ENCODE results near the gene TUBB4B.

TUBB4B gene

GRCh38 chr9:137228506-137228967 is 12.6 kb upstream of the TUBB4B start:
- Histone ChIP-seq H3K36me3 (ENCODE audit: low read depth) (no peaks in the 10 kb centered on the region), H3K27me3 (ENCODE audit: insufficient read depth, poor library complexity, severe bottlenecking) (no peaks in the 10 kb centered on the region), H3K4me3 (ENCODE audit: severe bottlenecking) (no peak overlapping the region), H3K27ac (ENCODE audit: poor library complexity, severe bottlenecking) (no peak overlapping the region), H3K4me1 (ENCODE audit: insufficient read depth, poor library complexity, severe bottlenecking) (peaks cover 32% of the 10 kb centered on the region), H3K9me3 (ENCODE audit: severe bottlenecking) (no peaks in the 10 kb centered on the region)
- no peak for ATAC-seq (ENCODE audit: low read depth)
- no peak for TF ChIP-seq CTCF (IDR thresholded peaks at IDR 0.05; ENCODE audit: poor library complexity, severe bottlenecking)
- DNase-seq (ENCODE audit: low spot score), result no peak

DNA sequence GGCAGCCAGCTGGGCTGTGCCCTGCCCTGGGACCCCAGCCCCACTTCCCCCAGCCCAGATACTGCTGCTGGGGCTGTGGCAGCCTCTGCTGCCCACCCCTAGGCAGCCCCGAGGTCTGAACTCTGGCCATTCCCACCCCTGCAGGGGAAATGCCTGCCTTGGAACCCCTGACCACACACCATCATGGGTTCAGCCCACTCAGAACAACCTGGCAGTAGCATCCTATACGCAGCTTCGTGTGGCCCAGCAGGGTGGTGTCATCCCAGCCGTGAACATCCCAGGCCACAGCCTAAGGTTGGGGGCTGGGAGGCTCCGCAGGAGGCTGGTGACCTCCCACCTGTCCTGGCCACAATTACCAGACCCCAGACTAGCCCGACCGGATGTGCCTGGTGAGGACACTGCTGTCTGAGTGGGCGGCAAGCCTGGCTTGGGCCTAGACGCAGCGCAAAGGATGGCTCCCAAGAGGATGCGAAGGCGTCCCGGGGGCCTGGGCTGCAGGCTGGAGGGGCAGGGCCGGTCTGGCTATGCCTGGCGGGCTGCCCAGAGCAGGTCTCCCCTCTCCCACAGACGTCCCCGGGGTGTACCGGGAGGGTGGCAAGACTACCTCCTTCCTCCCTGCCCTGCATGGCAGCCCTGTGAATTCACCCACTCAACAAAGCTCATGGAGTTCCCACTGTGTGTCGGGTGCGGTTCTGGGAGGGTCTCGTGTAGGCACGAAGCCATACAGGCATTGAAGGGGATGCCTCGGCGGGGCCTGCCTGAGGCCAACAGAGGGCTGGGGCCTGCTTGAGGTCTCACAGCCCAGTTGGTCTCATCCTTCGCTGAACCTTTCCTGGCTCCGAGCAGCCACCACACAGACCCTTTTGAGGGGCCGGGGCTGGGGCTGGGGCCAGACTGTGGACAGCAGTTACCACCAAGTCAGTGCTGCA is 11.9 kb upstream of the TUBB4B start:
- H3K4me1 ChIP-seq (ENCODE audit: insufficient read depth, poor library complexity, severe bottlenecking), result peaks cover 30% of the 10 kb centered on the region
- ATAC-seq (ENCODE audit: low read depth), result no peak
- no peaks in the 10 kb centered on the region for H3K36me3 ChIP-seq (ENCODE audit: low read depth)
- H3K9me3 ChIP-seq (ENCODE audit: severe bottlenecking), result no peaks in the 10 kb centered on the region
- H3K27ac ChIP-seq (ENCODE audit: poor library complexity, severe bottlenecking), result no peak overlapping the region
- no peak overlapping the region for H3K4me3 ChIP-seq (ENCODE audit: severe bottlenecking)
- DNase-seq (ENCODE audit: low spot score), result no peak
- TF ChIP-seq CTCF (IDR thresholded peaks at IDR 0.05; ENCODE audit: poor library complexity, severe bottlenecking), result no peak
- peaks cover 2% of the 10 kb centered on the region for H3K27me3 ChIP-seq (ENCODE audit: insufficient read depth, poor library complexity, severe bottlenecking)

- peaks cover 23% of the 10 kb centered on the region for H3K4me1 ChIP-seq (ENCODE audit: insufficient read depth, poor library complexity, severe bottlenecking)
- no peak overlapping the region for H3K4me3 ChIP-seq (ENCODE audit: severe bottlenecking)
- no peak for TF ChIP-seq CTCF (IDR thresholded peaks at IDR 0.05; ENCODE audit: poor library complexity, severe bottlenecking)
- H3K27ac ChIP-seq (ENCODE audit: poor library complexity, severe bottlenecking), result no peak overlapping the region
- no peaks in the 10 kb centered on the region for H3K9me3 ChIP-seq (ENCODE audit: severe bottlenecking)
- ATAC-seq (ENCODE audit: low read depth) (no peak), DNase-seq (ENCODE audit: low spot score) (no peak)
- peaks cover 4% of the 10 kb centered on the region for H3K27me3 ChIP-seq (ENCODE audit: insufficient read depth, poor library complexity, severe bottlenecking)
- no peaks in the 10 kb centered on the region for H3K36me3 ChIP-seq (ENCODE audit: low read depth)
Measured at GRCh38 chr9:137229903-137230704, 11.0 kb upstream of the TUBB4B start.

GRCh38 chr9:137230705-137231371 is 10.2 kb upstream of the TUBB4B start, which contains the start of gene SLC34A3:
Gene SLC34A3 (plus strand): TSS chr9:137230901. CDS start chr9:137231703, 802 bp downstream.
- Histone ChIP-seq H3K27me3 (ENCODE audit: insufficient read depth, poor library complexity, severe bottlenecking) (peaks cover 4% of the 10 kb centered on the region), H3K36me3 (ENCODE audit: low read depth) (no peaks in the 10 kb centered on the region), H3K9me3 (ENCODE audit: severe bottlenecking) (no peaks in the 10 kb centered on the region), H3K27ac (ENCODE audit: poor library complexity, severe bottlenecking) (no peak within 1 kb of the TSS), H3K4me3 (ENCODE audit: severe bottlenecking) (no peak within 1 kb of the TSS), H3K4me1 (ENCODE audit: insufficient read depth, poor library complexity, severe bottlenecking) (peaks cover 16% of the 10 kb centered on the region)
- no peak for DNase-seq (ENCODE audit: low spot score)
- no peak for ATAC-seq (ENCODE audit: low read depth)
- no peak for TF ChIP-seq CTCF (IDR thresholded peaks at IDR 0.05; ENCODE audit: poor library complexity, severe bottlenecking)
